BE2C (cell line): ENCODE results near the gene SH2B3.

Source experiments
- DNase-seq: peaks from one replicate; pipeline ENCODE4 v3.0.0-alpha.2; 2020
- H3K27me3 ChIP-seq: fragments of 250-450 bp; sonication (Bioruptor Pico); 2 replicates; pipeline ENCODE4 v1.5.1; 2020; ENCODE audit warnings: mild to moderate bottlenecking
- H3K36me3 ChIP-seq: fragments of 250-450 bp; sonication (Bioruptor Pico); 2 replicates; pipeline ENCODE4 v1.5.1; 2020; ENCODE audit warnings: mild to moderate bottlenecking
- H3K4me1 ChIP-seq: fragments of 250-450 bp; sonication (Bioruptor Pico); 2 replicates; pipeline ENCODE4 v1.5.1; 2020
- H3K4me3 ChIP-seq: 2 replicates; pipeline ENCODE4 v1.5.1; 2011; ENCODE audit warnings: low read depth, low read length
- H3K9me3 ChIP-seq: fragments of 250-450 bp; sonication (Bioruptor Pico); 2 replicates; pipeline ENCODE4 v1.5.1; 2020
- CTCF ChIP-seq: IDR thresholded peaks from 2 replicates; pipeline ENCODE4 v1.5.1; 2012; ENCODE audit warnings: mild to moderate bottlenecking, low read depth, low read length

Gene SH2B3

DNA sequence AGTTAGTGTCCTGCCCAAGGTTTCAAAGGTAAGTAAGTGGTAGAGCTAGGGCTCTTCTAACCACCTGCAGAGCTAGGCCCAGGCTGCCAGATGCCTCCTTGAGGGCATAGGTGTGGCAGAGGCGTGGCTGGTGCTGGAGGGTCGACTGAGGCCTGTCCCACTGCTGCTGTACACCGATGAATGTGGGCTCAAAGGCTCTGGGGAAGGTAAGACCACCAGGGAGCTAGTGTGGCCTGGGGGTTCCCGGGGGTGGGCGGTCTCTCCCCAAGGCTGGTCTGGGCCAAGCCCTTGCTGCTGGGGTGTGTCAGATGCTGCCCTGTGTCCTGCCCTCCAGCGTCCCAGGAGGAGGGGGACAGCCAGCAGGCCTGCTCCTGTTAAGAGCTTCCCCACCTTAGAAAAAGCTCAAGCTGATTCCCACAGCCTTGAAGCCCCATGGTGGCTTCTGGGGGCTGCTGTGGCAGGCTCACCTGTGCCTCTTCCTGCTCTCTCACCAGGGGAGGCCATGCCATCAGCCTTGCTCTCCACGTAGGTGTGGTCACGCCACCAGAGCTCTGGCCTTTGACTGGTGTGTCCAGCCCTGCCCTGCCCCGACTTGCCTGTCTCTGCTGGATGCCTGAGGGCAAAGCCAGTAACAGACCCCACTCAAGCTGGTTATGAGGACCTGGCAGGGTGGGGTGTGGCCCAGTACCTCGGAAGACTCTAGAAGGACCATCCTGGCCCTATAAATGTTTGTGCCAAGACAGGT lies 36.8 kb downstream of the SH2B3 start:
- H3K4me1 ChIP-seq: peaks cover 29% of the 10 kb centered on the region
- TF ChIP-seq CTCF: no peak
- peaks cover 35% of the 10 kb centered on the region for H3K36me3 ChIP-seq
- H3K9me3 ChIP-seq: no peaks in the 10 kb centered on the region
- H3K4me3 ChIP-seq: no peak overlapping the region
- DNase-seq: no peak
- H3K27me3 ChIP-seq: no peaks in the 10 kb centered on the region

DNA sequence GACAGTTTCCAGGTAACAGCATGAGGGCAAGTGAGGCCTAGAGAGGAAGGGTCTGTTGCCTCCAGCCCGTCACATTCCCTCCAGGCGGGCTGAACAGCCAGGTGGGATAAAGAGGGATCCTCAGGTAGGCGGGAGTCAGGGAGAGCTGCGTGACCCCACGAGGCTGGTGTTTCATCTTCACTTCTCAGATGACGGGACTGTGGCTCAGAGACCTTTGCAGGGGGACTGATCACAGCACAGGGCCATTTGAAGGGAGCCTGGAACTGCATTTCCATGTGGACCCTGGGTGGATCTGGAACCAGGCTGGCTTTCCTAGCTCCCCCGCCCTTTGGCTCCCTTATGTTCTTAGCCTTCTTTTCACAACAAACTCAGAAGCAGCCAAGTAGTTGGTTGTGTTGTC lies 37.4 kb downstream of the SH2B3 start:
- Histone ChIP-seq H3K27me3 (no peaks in the 10 kb centered on the region), H3K36me3 (peaks cover 41% of the 10 kb centered on the region), H3K4me3 (no peak overlapping the region), H3K9me3 (no peaks in the 10 kb centered on the region), H3K4me1 (peaks cover 29% of the 10 kb centered on the region)
- TF ChIP-seq CTCF: no peak
- no peak for DNase-seq

GRCh38 chr12:111443586-111443985 lies 37.9 kb downstream of the SH2B3 start:
- peaks cover 25% of the 10 kb centered on the region for H3K4me1 ChIP-seq
- peaks cover 46% of the 10 kb centered on the region for H3K36me3 ChIP-seq
- DNase-seq: no peak
- no peak for TF ChIP-seq CTCF
- no peaks in the 10 kb centered on the region for H3K27me3 ChIP-seq
- H3K9me3 ChIP-seq: no peaks in the 10 kb centered on the region
- H3K4me3 ChIP-seq: no peak overlapping the region

DNA sequence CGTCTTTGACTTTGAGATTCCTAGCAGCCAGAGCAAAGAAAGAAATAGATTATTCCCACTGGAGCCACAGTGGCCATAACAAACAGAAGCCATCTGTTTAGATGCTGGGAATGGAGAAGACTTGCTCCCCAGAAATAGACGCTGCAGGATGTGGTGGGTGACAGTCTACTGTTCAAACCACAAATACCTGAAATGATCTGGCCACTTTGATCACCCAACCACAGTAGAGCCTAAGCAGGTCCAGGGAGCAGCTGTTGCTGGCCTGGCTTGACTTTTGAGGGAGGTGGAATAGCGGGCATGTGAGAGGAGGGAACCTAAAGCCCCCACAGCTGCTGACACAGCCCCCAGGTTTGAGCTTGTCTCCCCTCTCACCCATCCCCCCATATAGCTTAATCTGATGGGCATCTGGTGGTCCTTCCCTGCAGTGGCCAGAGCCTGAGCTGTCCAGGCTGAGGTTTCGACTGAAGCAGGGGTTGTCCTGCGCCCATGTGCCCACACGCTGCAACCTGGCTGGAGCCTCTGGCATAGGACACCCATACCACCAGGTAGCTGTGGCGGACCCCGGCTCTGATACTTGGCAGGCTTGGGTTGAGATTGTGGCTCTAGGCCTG lies 38.7 kb downstream of the SH2B3 start:
- H3K36me3 ChIP-seq: peaks cover 50% of the 10 kb centered on the region
- H3K4me1 ChIP-seq: peaks cover 25% of the 10 kb centered on the region
- TF ChIP-seq CTCF: no peak
- no peak overlapping the region for H3K4me3 ChIP-seq
- H3K9me3 ChIP-seq: no peaks in the 10 kb centered on the region
- no peaks in the 10 kb centered on the region for H3K27me3 ChIP-seq
- no peak for DNase-seq

DNA sequence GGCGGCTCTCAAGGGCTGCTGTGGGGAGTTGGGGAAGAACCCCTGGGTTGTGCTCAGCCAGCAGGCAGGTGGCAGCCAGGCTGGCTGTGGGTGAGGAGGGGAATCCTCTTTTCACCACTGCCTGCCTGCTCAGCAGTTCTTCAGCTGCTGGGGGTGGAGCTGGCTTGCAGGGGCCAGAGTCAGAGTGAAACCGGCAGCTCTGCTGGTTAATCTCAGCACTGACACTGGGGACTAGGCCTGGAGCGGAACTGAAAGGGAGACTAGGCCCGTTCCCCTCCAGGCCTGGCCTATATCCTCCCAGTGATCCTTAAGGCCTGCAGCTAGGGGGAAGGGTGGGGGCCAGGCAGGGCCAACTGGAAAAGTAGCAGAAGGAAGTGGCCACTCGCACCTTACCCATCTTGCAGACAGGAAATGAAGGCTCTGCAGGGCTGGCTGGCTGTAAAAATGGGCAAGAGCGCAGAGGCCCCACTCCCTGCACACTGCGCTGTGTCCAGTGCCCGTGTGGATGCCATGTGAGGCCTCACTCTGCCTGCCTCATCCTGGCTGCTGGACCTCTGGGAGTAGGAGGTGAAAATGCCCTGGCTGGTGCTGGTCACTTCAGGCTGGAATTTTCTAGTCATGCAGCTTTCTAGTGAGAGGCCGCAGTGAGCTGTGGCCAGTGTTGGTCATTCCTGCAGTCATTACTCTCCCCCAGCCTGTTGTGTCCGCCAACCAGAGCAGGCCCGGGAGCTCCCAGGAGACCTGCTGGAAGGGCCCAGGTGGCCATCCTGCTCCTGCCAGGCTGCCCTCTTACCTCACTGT lies 39.4 kb downstream of the SH2B3 start:
- no peak for TF ChIP-seq CTCF
- Histone ChIP-seq H3K4me3 (no peak overlapping the region), H3K4me1 (peaks cover 28% of the 10 kb centered on the region), H3K27me3 (no peaks in the 10 kb centered on the region), H3K9me3 (no peaks in the 10 kb centered on the region), H3K36me3 (peaks cover 53% of the 10 kb centered on the region)
- DNase-seq: peak; percentile 63
